NT2/D1 (cell line): ENCODE data around the gene OBSCN.

Source experiments
- SUZ12 ChIP-seq: IDR thresholded peaks from 2 replicates; pipeline ENCODE4 v1.6.1; 2011; ENCODE audit not compliant: insufficient read length, insufficient read depth; ENCODE audit errors: extremely low read depth
- ZNF274 ChIP-seq: IDR thresholded peaks from 2 replicates; pipeline ENCODE4 v1.6.1; 2011; ENCODE audit warnings: mild to moderate bottlenecking, low read depth, low read length

DNA sequence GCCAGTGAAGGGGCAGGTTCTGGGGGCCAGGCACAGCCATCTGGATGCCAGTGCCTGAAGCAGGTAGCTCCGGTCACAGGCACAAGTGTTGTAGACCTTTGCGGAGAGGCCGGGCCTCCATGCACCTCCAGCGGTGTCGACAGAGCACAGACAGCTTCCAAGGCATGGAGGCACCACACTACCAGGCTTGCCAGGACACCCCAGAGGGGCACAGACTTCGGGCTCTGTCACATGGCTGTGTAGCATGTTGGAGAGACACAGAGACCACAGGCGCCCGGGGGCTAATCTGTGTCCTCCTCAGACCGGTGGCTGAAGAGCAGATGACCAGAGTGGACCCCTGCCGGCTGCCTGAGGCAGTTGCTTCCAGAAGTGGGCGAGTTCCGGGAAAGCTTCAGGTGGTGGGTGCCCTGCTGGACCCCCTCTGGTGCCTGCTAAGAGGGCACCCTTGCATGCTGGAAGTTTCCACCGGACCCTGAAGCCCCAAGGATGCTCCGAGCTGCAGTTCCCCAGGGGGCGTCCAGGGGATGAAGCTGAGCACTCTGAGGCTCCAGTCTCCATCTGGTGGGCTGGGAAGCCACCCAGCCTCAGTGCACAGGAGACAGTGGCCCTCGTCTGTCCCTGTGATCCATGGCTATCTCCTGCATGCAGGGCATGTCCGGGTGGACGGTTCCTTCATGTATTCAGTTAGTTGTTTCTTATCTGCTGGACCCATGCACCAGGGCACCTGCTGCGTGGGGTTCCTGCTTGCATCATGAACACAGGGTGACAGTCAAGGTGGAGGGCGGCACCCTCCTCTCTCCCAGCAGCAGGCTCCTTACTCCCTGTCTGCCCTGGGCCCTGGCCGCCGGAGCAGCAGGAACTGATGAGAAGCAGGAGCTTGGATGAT is 82.4 kb downstream of the OBSCN start:
- TF ChIP-seq ZNF274 (no peak), SUZ12 (no peak)
